Measurements from ENCODE around the gene STRA6. TPM values are rescaled to one million over a fixed set of nuclear protein-coding genes. Genes with fewer than 3 reads are reported as not detected.

STRA6 gene
- total RNA-seq, 1 experiment from 2014 or later = 0.29 TPM

GRCh38 chr15:74222240-74223119 is 19.9 kb upstream of the STRA6 start:
- Histone ChIP-seq H3K27ac (ENCODE audit: low read length) (no peak overlapping the region), H3K4me1 (ENCODE audit: insufficient read depth, low read length) (peaks cover under 1% of the 10 kb centered on the region), H3K4me2 (ENCODE audit: low read length) (no peak overlapping the region), H3K9me3 (ENCODE audit: low read length) (no peaks in the 10 kb centered on the region), H3K79me2 (ENCODE audit: low read length) (no peaks in the 10 kb centered on the region), H2AFZ (ENCODE audit: low read length) (no peak overlapping the region), H3K36me3 (ENCODE audit: low read depth, low read length) (no peaks in the 10 kb centered on the region), H3F3A (ENCODE audit: low read length, unreplicated experiment) (no peaks in the 10 kb centered on the region), H3K27me3 (ENCODE audit: low read length) (0 out of 2 replicates have a peak, but pooled peaks cover 3% of the 10 kb centered on the region), H4K20me1 (ENCODE audit: low read length) (no peaks in the 10 kb centered on the region), H3K4me3 (ENCODE audit: low read length) (no peak overlapping the region), H3K9ac (ENCODE audit: low read length) (no peak overlapping the region), H3K9me2 (replicated peaks; ENCODE audit: low read length) (no peaks in the 10 kb centered on the region)
- TF ChIP-seq CTCF (conservative IDR thresholded peaks at IDR 0.05; ENCODE audit: low read depth, low read length) (no peak), EZH2 (IDR thresholded peaks at IDR 0.05; ENCODE audit: low read length, unreplicated experiment) (no peak), EZH2phosphoT487 (IDR thresholded peaks at IDR 0.05; ENCODE audit: borderline replicate concordance, low read length) (no peak)
- BruUV-seq (replicated peaks) = no TSS peak
- ATAC-seq (no peak), DNase-seq (no peak)
- intact Hi-C loops (cut with micrococcal nuclease) = no loop called here
- ChIA-PET CTCF (interaction anchor here (0.6 kb wide), 1 partner anchor 94 kb away, joined by 3 read pairs; no protein-coding TSS in a partner anchor), POLR2A (ENCODE audit: unreplicated experiment) (no interaction called here)

GRCh38 chr15:74221399-74222239 is 19.0 kb upstream of the STRA6 start:
- H3K9me2 ChIP-seq (replicated peaks; ENCODE audit: low read length) = no peaks in the 10 kb centered on the region
- H3F3A ChIP-seq (ENCODE audit: low read length, unreplicated experiment) = no peaks in the 10 kb centered on the region
- no peak overlapping the region for H3K27ac ChIP-seq (ENCODE audit: low read length)
- BruUV-seq (replicated peaks) = no TSS peak
- peaks cover 8% of the 10 kb centered on the region for H3K4me1 ChIP-seq (ENCODE audit: insufficient read depth, low read length)
- H3K79me2 ChIP-seq (ENCODE audit: low read length) = no peaks in the 10 kb centered on the region
- 0 out of 2 replicates have a peak, but pooled peaks cover 3% of the 10 kb centered on the region for H3K27me3 ChIP-seq (ENCODE audit: low read length)
- H3K9ac ChIP-seq (ENCODE audit: low read length) = no peak overlapping the region
- TF ChIP-seq EZH2phosphoT487 (IDR thresholded peaks at IDR 0.05; ENCODE audit: borderline replicate concordance, low read length) = no peak
- no peak for TF ChIP-seq EZH2 (IDR thresholded peaks at IDR 0.05; ENCODE audit: low read length, unreplicated experiment)
- TF ChIP-seq CTCF (conservative IDR thresholded peaks at IDR 0.05; ENCODE audit: low read depth, low read length) = no peak
- H2AFZ ChIP-seq (ENCODE audit: low read length) = no peak overlapping the region
- DNase-seq (no peak), ATAC-seq (no peak)
- no peak overlapping the region for H3K4me2 ChIP-seq (ENCODE audit: low read length)
- POLR2A ChIA-PET (ENCODE audit: unreplicated experiment) = no interaction called here
- CTCF ChIA-PET = interaction anchor here (0.6 kb wide), 1 partner anchor 93 kb away, joined by 3 read pairs; no protein-coding TSS in a partner anchor
- H3K9me3 ChIP-seq (ENCODE audit: low read length) = no peaks in the 10 kb centered on the region
- no peaks in the 10 kb centered on the region for H3K36me3 ChIP-seq (ENCODE audit: low read depth, low read length)
- no peak overlapping the region for H3K4me3 ChIP-seq (ENCODE audit: low read length)
- no peaks in the 10 kb centered on the region for H4K20me1 ChIP-seq (ENCODE audit: low read length)
- intact Hi-C loops (cut with micrococcal nuclease) = no loop called here
